K562 (cell line): Measurements from ENCODE around the gene HIF1A. TPM values are rescaled to one million over a fixed set of nuclear protein-coding genes. Genes with fewer than 3 reads are reported as not detected.

ENCODE experiments used
- ATAC-seq: fragments of 200-7000 bp; cut with Tn5 transposase; 3 replicates; pipeline ENCODE4 v1.9.1; 2020; ENCODE audit warnings: moderate library complexity
- BruUV-seq: library from RNA; stranded (reverse); fragments of 400-500 nt; replicated peaks from 2 replicates; lab custom pipeline; 2021; lab: Mats Ljungman, UMichigan
- CTCF ChIA-PET: fragments of 300-600 bp; formaldehyde crosslinking; extraction: SDS; loops from one replicate; lab custom pipeline; 2021; ENCODE audit warnings: low intra/inter-chr PET ratio; lab: Yijun Ruan, JAX
- POLR2A ChIA-PET: fragments of 300-600, 350-650 bp; sonication (Branson Sonifier 250); formaldehyde crosslinking; extraction: SDS; loops from one replicate; lab custom pipeline; 2021; ENCODE audit warnings: antibody characterized with exemption, inconsistent platforms; lab: Yijun Ruan, JAX
- DNase-seq, 4 experiments: peaks; one replicate each; pipeline versions ENCODE4 v3.0.0 to v3.0.0-alpha.2; 2011 to 2018; ENCODE audit warnings: low spot score in 3 of 4, mixed read lengths in 3 of 4; ENCODE audit errors: extremely low read depth in 1 of 4
- FAIRE-seq: peaks from 2 replicates; lab custom pipeline; 2011; peaks lifted over from hg19 to GRCh38; lab: Jason Lieb, UNC
- H2AFZ ChIP-seq: 2 replicates; pipeline ENCODE4 v1.6.0; 2011; ENCODE audit warnings: low read depth, low read length, control low read depth, inconsistent platforms
- H3K27ac ChIP-seq: fragments of 200-600 bp; 3 replicates; pipeline ENCODE4 v1.8.0; 2011; ENCODE audit warnings: low read depth, mild to moderate bottlenecking, control low read depth, inconsistent platforms, low read length, moderate library complexity, mixed read lengths; ENCODE audit errors: extremely low read depth
- H3K27me3 ChIP-seq, 2 experiments: fragments of 300-600 bp in 1 of 2; 2 replicates in 1 of 2; 3 replicates in 1 of 2; pipeline versions ENCODE4 v1.6.0 to v1.8.0; 2011; ENCODE audit warnings: inconsistent platforms in 2 of 2, low read length in 2 of 2, mild to moderate bottlenecking in 1 of 2, mixed read lengths in 1 of 2, moderate library complexity in 1 of 2; ENCODE audit not compliant: control insufficient read depth in 2 of 2, insufficient read depth in 2 of 2
- H3K36me3 ChIP-seq: fragments of 300-600 bp; 3 replicates; pipeline ENCODE4 v1.8.0; 2011; ENCODE audit warnings: mild to moderate bottlenecking, low read length, inconsistent platforms; ENCODE audit not compliant: control insufficient read depth, insufficient read depth
- H3K4me1 ChIP-seq, 2 experiments: fragments of 200-600 bp in 1 of 2; replicated peaks in 1 of 2; 2 replicates in 1 of 2; 3 replicates in 1 of 2; pipeline versions ENCODE4 v1.5.1 to v1.8.0; 2011; ENCODE audit warnings: inconsistent platforms in 2 of 2, low read length in 2 of 2, mild to moderate bottlenecking in 1 of 2, mixed read lengths in 1 of 2, moderate library complexity in 1 of 2; ENCODE audit not compliant: control insufficient read depth in 2 of 2, insufficient read depth in 2 of 2
- H3K4me2 ChIP-seq: 2 replicates; pipeline ENCODE4 v1.6.1; 2011; ENCODE audit warnings: low read length, control low read depth, inconsistent platforms, mixed read lengths; ENCODE audit not compliant: insufficient read depth
- H3K4me3 ChIP-seq: fragments of 200-600 bp; sonication (generic), shearing (Covaris generic); 2 replicates; pipeline ENCODE4 v1.5.1; 2016; ENCODE audit warnings: control low read depth, inconsistent platforms
- H3K79me2 ChIP-seq: fragments of 200-600 bp; 3 replicates; pipeline ENCODE4 v1.8.0; 2011; ENCODE audit warnings: low read length, inconsistent platforms; ENCODE audit not compliant: control insufficient read depth, insufficient read depth
- H3K9ac ChIP-seq, 2 experiments: 2 replicates each; pipeline versions ENCODE4 v1.6.0 to v1.6.1; 2011; ENCODE audit warnings: low read depth in 2 of 2, low read length in 2 of 2, control low read depth in 1 of 2, inconsistent platforms in 1 of 2, mild to moderate bottlenecking in 1 of 2, mixed read lengths in 1 of 2; ENCODE audit not compliant: insufficient read depth in 1 of 2
- H3K9me1 ChIP-seq: one replicate; pipeline ENCODE4 v1.6.0; 2011; ENCODE audit warnings: inconsistent platforms, mild to moderate bottlenecking, low read length, moderate library complexity; ENCODE audit not compliant: control insufficient read depth, insufficient read depth
- H3K9me3 ChIP-seq: replicated peaks from 2 replicates; pipeline ENCODE4 v1.5.1; 2011; ENCODE audit warnings: low read depth, low read length, inconsistent platforms; ENCODE audit not compliant: control insufficient read depth, insufficient read depth
- H4K20me1 ChIP-seq: replicated peaks from 2 replicates; pipeline ENCODE4 v1.6.1; 2011; ENCODE audit warnings: low read length, inconsistent platforms, mixed read lengths; ENCODE audit not compliant: control insufficient read depth, insufficient read depth
- MXI1 ChIP-seq: IDR thresholded peaks from 2 replicates; pipeline ENCODE4 v1.6.1; 2011; ENCODE audit warnings: low read depth, mild to moderate bottlenecking, improper control_type of control experiment, low read length
- MYBL2 ChIP-seq, 2 experiments: fragments of 450-650 bp in 1 of 2; sonication (generic) in 1 of 2; formaldehyde crosslinking in 1 of 2; IDR thresholded peaks; 2 replicates each; pipeline versions ENCODE4 v1.6.1 to v1.8.1; 2017 to 2022; ENCODE audit warnings: borderline replicate concordance in 1 of 2, inconsistent platforms in 1 of 2, low read depth in 1 of 2, mild to moderate bottlenecking in 1 of 2, missing genetic modification reagents in 1 of 2, moderate library complexity in 1 of 2
- NFATC3 ChIP-seq: fragments of 450-650 bp; IDR thresholded peaks from 2 replicates; pipeline ENCODE4 v1.6.1; 2017; ENCODE audit warnings: mild to moderate bottlenecking
- POLR2B ChIP-seq: fragments of 450-650 bp; IDR thresholded peaks from 2 replicates; pipeline ENCODE4 v1.6.1; 2018; ENCODE audit warnings: low read depth; ENCODE audit not compliant: partially characterized antibody
- PRPF4 ChIP-seq: fragments of 200-400 bp; formaldehyde crosslinking; IDR thresholded peaks from one replicate; pipeline ENCODE4 v1.6.1; 2017; ENCODE audit warnings: low read length, low read depth, mild to moderate bottlenecking; ENCODE audit not compliant: insufficient read depth, poor library complexity, severe bottlenecking
- ZBTB8A ChIP-seq: fragments of 450-650 bp; IDR thresholded peaks from 2 replicates; pipeline ENCODE4 v1.6.1; 2018; ENCODE audit warnings: mild to moderate bottlenecking, moderate library complexity; ENCODE audit not compliant: partially characterized antibody
- ZNF175 ChIP-seq: fragments of 200-800 bp; sonication (Bioruptor generic); IDR thresholded peaks from 2 replicates; pipeline ENCODE4 v1.6.1; 2016; ENCODE audit warnings: low read depth, mild to moderate bottlenecking, missing genetic modification characterization, missing compliant biosample characterization
- ZNF184 ChIP-seq: sonication (generic); formaldehyde crosslinking; IDR thresholded peaks from 2 replicates; pipeline ENCODE4 v1.5.0; 2020; ENCODE audit warnings: missing genetic modification reagents
- ZNF316 ChIP-seq: fragments of 450-650 bp; IDR thresholded peaks from 2 replicates; pipeline ENCODE4 v1.6.1; 2016
- ZNF354B ChIP-seq: fragments of 250-450 bp; sonication (Bioruptor Pico); IDR thresholded peaks from 2 replicates; pipeline ENCODE4 v1.4.0; 2020
- ZNF77 ChIP-seq: fragments of 250-450 bp; sonication (Bioruptor Pico); IDR thresholded peaks from 2 replicates; pipeline ENCODE4 v1.5.0; 2020
- WGBS: fragments of 100-300 bp; shearing (Covaris generic); methylation state at CpG from one replicate; pipeline ENCODE4 v1.1.6; 2016; ENCODE audit warnings: low coverage, mixed read lengths; ENCODE audit not compliant: insufficient coverage; ENCODE audit errors: missing lambda C conversion rate; 5-methylcytosine and 5-hydroxymethylcytosine counted together
- in situ Hi-C: fragments of 300-500 bp; cut with MboI; formaldehyde crosslinking; loops from 4 replicates; pipeline ENCODE4 v1.15.0; 2018; ENCODE audit warnings: inconsistent platforms, mixed read lengths
- intact Hi-C: fragments of 100-400 bp; cut with micrococcal nuclease; formaldehyde crosslinking; loops from 2 replicates; pipeline ENCODE4 v1.14.2; 2022
- polyA plus RNA-seq, 8 experiments: library from polyadenylated mRNA; depleted of rRNA in 4 of 8; stranded (reverse) in 5 of 8; unstranded in 3 of 8; fragments of >200 nt; fragmentation: Nextera tagmentation in 2 of 8; fragmentation: Illumina TruSeq in 1 of 8; extraction: Ambion mirVana in 2 of 8; extraction: Trizol in 1 of 8; gene quantifications; 2 replicates each; pipeline versions ENCODE4 v1.2.1 to v1.2.3, GENCODE V29; 2011 to 2014; ENCODE audit warnings: inconsistent platforms in 1 of 8, missing spikeins in 1 of 8
- total RNA-seq, 7 experiments: library from RNA; depleted of rRNA in 6 of 7; stranded (reverse); fragments of >200 nt in 6 of 7; fragmentation: Illumina TruSeq in 2 of 7; extraction: Trizol in 2 of 7; gene quantifications; 2 replicates each; pipeline versions ENCODE4 v1.2.1 to v1.2.3, GENCODE V29; 2011 to 2021; ENCODE audit warnings: low replicate concordance in 1 of 7
- TF ChIP-seq, protein P1 (sequence below): sonication (generic); formaldehyde crosslinking; IDR thresholded peaks from 2 replicates; pipeline ENCODE4 v1.8.0; 2022; ENCODE audit warnings: mild to moderate bottlenecking, missing genetic modification reagents, borderline replicate concordance
- TF ChIP-seq, protein P2 (sequence below): sonication (generic); formaldehyde crosslinking; IDR thresholded peaks from 2 replicates; pipeline ENCODE4 v1.8.1; 2022; ENCODE audit warnings: missing genetic modification reagents
- TF ChIP-seq, protein P3 (sequence below), 2 experiments: fragments of 450-650 bp; IDR thresholded peaks; 2 replicates each; pipeline ENCODE4 v1.6.1; 2018; ENCODE audit warnings: mild to moderate bottlenecking in 2 of 2, low read depth in 1 of 2; ENCODE audit not compliant: partially characterized antibody in 2 of 2

The HIF1A gene
- total and polyA plus RNA-seq, 9 of the 15 experiments (the other 6 are each of a cell fraction or from before 2014, with no cell fraction given): 5.9 to 35.3 (median 24.2) TPM

DNA sequence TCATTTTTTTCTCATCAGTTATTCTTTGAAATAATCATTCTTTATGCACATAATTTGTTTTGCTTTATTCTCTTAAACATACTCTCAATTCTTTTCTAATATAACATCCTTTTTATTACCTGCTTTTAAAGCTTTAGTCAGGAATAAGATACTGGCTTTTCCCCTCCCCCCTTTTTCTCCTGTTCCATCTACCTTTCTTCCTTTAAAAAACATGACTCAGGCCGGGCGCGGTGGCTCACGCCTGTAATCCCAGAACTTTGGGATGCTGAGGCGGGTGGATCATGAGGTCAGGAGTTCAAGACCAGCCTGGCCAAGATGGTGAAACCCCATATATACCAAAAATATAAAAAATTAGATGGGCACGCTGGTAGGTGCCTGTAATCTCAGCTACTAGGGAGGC lies 25.4 kb downstream of the HIF1A start:
- no peaks in the 10 kb centered on the region; a peak in 3 of 5 replicates for H3K4me1 ChIP-seq
- BruUV-seq: no TSS peak
- in situ Hi-C loops: no loop called here
- 62% methylated on average over 5 of the region's 6 CpGs for WGBS
- ChIA-PET POLR2A (interaction anchor here (0.6 to 1.5 kb wide), 2 partner anchors 9 to 41 kb away, joined by 3 read pairs; partner anchors contain the start of gene SNAPC1), CTCF (no interaction called here)
- no peak overlapping the region for H3K9ac ChIP-seq
- H3K79me2 ChIP-seq: peaks cover 54% of the 10 kb centered on the region
- TF ChIP-seq PRPF4 (no peak), MXI1 (no peak), ZNF184 (CRISPR knock-in tag) (no peak), ZNF354B (no peak), ZNF77 (no peak), POLR2B (no peak), ZNF316 (no peak), ZBTB8A (no peak), MYBL2 (IDR thresholded peaks at IDR 0.05; ENCODE audit: low read depth) (no peak), MYBL2 (CRISPR knock-in tag; IDR thresholded peaks at IDR 0.05; ENCODE audit: borderline replicate concordance) (no peak), NFATC3 (no peak), ZNF175 (CRISPR knock-in tag) (no peak)
- TF ChIP-seq, protein P1, sequence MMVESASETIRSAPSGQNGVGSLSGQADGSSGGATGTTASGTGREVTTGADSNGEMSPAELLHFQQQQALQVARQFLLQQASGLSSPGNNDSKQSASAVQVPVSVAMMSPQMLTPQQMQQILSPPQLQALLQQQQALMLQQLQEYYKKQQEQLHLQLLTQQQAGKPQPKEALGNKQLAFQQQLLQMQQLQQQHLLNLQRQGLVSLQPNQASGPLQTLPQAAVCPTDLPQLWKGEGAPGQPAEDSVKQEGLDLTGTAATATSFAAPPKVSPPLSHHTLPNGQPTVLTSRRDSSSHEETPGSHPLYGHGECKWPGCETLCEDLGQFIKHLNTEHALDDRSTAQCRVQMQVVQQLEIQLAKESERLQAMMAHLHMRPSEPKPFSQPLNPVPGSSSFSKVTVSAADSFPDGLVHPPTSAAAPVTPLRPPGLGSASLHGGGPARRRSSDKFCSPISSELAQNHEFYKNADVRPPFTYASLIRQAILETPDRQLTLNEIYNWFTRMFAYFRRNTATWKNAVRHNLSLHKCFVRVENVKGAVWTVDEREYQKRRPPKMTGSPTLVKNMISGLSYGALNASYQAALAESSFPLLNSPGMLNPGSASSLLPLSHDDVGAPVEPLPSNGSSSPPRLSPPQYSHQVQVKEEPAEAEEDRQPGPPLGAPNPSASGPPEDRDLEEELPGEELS (CRISPR knock-in tag): no peak
- TF ChIP-seq, protein P2, sequence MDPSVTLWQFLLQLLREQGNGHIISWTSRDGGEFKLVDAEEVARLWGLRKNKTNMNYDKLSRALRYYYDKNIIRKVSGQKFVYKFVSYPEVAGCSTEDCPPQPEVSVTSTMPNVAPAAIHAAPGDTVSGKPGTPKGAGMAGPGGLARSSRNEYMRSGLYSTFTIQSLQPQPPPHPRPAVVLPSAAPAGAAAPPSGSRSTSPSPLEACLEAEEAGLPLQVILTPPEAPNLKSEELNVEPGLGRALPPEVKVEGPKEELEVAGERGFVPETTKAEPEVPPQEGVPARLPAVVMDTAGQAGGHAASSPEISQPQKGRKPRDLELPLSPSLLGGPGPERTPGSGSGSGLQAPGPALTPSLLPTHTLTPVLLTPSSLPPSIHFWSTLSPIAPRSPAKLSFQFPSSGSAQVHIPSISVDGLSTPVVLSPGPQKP (CRISPR knock-in tag): no peak
- TF ChIP-seq, protein P3, sequence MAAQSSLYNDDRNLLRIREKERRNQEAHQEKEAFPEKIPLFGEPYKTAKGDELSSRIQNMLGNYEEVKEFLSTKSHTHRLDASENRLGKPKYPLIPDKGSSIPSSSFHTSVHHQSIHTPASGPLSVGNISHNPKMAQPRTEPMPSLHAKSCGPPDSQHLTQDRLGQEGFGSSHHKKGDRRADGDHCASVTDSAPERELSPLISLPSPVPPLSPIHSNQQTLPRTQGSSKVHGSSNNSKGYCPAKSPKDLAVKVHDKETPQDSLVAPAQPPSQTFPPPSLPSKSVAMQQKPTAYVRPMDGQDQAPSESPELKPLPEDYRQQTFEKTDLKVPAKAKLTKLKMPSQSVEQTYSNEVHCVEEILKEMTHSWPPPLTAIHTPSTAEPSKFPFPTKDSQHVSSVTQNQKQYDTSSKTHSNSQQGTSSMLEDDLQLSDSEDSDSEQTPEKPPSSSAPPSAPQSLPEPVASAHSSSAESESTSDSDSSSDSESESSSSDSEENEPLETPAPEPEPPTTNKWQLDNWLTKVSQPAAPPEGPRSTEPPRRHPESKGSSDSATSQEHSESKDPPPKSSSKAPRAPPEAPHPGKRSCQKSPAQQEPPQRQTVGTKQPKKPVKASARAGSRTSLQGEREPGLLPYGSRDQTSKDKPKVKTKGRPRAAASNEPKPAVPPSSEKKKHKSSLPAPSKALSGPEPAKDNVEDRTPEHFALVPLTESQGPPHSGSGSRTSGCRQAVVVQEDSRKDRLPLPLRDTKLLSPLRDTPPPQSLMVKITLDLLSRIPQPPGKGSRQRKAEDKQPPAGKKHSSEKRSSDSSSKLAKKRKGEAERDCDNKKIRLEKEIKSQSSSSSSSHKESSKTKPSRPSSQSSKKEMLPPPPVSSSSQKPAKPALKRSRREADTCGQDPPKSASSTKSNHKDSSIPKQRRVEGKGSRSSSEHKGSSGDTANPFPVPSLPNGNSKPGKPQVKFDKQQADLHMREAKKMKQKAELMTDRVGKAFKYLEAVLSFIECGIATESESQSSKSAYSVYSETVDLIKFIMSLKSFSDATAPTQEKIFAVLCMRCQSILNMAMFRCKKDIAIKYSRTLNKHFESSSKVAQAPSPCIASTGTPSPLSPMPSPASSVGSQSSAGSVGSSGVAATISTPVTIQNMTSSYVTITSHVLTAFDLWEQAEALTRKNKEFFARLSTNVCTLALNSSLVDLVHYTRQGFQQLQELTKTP (IDR thresholded peaks at IDR 0.05; ENCODE audit: low read depth in 1 of 2, partially characterized antibody in 2 of 2): no peak
- H3K36me3 ChIP-seq: peaks cover 39% of the 10 kb centered on the region; the same call in 2 of the 3 replicates
- no peak overlapping the region for H3K4me3 ChIP-seq
- peaks cover 4% of the 10 kb centered on the region; the same call in 1 of the 2 replicates for H4K20me1 ChIP-seq
- H3K27ac ChIP-seq: no peak overlapping the region
- H3K9me1 ChIP-seq: no peaks in the 10 kb centered on the region
- intact Hi-C loops: no loop called here
- H3K4me2 ChIP-seq: no peak overlapping the region
- no peak overlapping the region for H2AFZ ChIP-seq
- ATAC-seq (no peak), FAIRE-seq (no peak), DNase-seq (no peak)
- no peaks in the 10 kb centered on the region for H3K27me3 ChIP-seq
- no peaks in the 10 kb centered on the region for H3K9me3 ChIP-seq
